Measurements from ENCODE around the gene UMODL1.

Gene UMODL1

DNA sequence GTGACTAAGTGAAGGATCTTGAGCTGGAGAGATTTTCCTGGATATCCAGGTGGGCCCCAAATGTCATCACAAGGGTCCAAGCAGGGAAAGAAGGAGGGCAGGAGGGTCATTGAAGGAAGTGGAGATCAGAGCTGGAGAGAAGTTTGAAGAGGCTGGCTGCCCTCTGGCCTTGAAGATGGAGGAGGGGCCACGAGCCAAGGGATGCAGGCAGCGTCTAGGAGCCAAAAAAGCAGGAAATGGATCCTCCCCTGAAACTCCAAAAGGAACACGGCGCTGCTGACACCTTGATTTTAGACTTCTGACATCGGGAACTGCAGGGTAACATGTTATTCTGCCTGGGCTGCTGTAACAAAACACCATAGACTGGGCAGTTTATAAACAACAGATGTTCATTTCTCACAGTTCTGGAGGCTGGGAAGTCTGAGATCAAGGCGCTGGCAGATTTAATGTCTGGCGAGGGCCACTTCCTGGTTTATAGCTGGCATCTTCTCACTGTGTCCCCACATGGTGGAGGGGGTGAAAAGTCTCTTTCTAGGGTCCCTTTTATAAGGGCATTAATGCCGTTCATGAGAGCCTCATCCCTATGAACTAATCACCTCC lies 32.2 kb upstream of the UMODL1 start:
- no peak for DNase-seq (ENCODE audit: low read depth)

DNA sequence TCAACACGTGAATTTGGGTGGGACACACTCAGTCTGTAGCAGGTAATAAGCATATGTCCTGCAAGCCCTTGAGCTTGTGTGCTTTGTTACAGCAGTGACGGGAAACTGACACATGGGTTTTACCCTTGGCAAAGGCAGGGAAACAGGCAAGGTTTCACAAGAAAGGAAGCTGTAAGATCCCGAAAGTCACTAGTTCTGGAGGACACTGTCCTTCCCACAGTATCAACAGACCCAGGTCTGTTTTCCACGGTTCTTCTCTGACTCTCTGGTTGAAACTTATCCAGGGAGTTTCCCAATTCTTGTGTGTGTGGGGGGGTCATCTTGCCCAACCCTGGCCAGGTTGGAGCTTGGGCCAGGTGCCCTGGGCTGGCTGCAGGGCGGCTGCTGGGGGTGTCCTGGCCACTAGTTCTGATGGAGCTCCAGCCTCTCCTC lies 31.6 kb upstream of the UMODL1 start:
- DNase-seq (ENCODE audit: low read depth), result no peak

DNA sequence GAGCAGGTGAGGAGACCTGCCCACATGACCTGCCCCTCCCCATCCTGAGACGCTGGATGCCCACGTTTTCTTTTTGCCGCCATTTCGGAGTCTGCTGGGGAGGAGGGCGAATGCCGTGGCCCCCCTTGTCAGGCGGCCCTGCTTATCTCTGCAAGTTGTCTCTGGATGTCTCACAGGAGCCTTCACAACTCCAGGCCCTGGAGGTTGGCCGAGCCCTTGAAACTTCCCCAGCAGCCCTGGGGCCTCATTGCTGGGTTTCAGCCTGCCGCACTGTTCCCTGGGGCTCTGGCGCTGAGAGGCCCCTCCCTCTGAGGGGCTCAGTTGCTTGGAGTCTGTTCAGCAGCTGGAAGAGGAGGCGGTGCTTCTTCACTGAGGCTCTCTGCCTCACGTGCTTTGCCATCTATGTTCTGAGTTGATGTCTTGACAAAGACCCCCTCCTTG lies 31.2 kb upstream of the UMODL1 start:
- DNase-seq (ENCODE audit: low read depth), result no peak

DNA sequence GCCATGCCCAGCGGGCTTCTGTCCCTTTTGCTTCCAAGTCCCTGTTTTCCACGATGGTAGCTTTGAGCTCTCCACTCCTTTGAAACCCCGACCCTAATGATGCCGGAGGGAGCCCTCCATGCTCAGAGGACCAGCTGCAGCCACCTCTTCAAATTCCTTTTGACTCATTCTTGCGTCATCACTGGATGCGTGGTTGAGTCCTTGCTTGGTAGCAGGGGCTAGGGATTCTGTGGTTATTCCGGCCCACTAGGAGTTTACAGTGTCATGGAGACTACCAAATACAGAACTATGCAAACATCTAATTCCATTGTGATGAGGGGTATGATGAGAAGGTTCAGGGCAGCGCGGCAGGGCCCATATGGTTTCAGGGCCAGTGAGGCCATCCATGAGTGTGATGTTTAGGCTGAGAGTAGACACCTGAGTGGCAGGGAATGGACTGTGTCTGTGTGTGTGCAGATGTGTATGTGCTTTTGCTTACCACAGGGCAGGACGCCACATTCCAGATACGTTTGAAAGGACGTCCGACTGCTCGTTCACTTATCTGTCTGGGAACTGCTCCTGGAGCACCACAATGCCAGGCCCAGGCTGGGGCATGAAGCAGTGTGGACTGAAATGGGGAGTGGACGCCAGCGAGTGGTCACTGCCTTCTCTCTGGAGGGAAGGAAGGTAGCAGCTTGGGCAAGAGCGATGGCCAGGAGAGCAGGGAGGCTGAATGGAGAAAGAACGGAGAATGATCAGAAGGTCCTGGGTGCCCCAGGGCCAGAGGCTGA lies 30.5 kb upstream of the UMODL1 start:
- DNase-seq (ENCODE audit: low read depth), result peak; percentile 99

DNA sequence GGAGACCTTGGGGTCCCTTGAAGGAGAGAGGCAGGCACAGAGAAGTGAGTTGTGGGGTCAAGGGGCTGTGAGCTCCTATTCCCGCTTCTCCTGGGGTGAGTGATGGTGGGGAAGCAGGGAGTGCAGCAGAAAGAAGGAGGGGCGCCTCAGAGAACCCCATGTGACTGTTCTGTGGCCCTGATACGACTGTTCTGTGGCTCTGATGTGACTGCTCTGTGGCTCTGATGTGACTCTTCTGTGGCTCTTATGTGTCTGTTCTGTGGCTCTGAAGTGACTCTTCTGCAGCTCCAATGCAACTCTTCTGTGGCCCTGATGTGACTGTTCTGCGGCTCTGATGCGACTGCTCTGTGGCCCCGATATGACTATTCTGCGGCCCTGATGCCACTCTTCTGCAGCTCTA lies 29.9 kb upstream of the UMODL1 start:
- DNase-seq (ENCODE audit: low read depth), result no peak

DNA sequence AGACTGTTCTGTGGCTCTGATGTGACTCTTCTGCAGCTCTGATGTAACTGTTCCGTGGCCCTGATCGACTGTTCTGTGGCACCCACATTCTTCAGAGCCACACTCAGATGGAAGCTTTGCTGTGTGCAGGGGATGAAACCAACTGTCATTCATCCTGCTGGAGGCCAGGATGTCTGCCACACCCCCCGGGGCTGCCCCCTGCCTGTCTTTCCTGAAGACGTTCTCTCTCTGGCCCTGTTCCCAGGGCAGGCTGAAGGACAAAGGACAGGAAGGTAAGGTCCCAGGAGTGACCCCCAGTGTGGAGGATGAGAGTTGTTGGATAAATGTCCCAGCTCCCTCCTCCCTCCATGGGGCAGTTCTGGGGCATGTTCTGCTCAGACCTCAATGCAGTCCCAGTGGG lies 29.4 kb upstream of the UMODL1 start:
- no peak for DNase-seq (ENCODE audit: low read depth)

DNA sequence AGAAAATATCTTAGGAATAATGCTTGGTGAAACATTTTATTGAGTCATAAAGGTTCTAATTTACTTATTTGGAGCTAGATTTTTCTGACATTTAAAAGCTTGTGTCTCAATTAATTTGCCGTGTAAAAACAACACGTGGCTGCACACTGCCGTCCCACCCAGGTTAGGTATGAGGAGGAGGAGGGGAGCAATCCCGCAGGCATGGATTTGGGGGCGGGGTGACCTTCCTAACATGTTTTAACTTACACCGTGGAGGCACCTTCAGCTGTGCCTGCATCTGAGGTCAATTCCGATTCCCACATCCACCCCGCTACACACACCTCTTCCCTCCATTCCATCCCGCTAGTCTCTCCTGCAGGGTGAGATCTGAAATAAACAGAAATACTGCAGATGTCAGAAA lies 28.5 kb upstream of the UMODL1 start:
- DNase-seq (ENCODE audit: low read depth), result no peak

DNA sequence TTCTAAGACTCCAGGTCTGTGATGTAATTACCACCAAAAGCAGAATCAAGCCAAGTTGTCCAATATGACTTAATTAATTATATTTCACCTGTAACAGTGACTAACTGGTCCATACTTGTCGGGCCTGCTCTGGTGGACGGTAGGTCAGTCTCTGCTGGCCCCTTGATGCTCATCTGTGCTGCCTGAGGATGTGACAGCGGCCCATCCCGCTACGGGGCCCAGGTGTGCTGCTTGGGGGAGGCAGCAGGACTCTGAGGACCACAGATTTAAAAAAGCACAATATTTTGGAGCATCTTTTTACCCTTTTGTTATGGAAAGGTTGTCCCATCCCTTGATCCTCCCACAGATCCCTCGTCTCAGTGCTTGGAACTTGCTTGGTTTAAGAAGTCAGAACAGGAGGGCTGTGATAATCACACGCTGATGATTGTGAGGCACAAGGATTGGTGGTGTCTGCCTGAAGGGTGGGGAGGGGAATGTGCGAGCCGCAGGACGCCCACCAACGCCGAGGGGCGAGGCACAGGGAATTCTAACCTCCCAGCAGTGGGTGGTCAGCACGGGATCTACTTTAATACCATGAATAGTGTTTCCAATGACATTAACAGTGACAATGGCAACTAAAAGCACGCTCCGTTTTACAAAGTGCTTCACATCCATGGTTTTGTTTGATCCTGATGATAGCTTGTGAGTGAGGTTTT lies 27.8 kb upstream of the UMODL1 start:
- no peak for DNase-seq (ENCODE audit: low read depth)

DNA sequence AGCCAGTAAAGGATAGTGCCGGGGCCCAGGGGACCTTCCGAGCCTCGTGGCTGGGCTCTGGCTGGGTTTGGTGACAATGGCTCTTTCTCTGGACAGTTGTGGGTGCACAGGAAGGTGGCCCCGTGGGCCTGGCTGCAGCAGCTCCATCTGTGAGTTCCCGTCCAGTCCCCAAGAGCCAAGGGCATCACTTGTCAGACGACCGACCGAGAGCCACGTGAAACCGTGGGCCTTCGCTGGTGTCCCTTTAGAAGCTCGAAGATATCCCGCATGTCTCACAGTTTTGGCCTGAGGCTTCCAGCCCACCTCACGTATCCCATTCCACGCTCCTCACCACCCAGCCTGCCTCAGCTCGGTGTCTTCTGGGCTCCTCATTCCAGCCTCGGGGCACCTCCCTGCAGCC lies 27.2 kb upstream of the UMODL1 start:
- no peak for DNase-seq (ENCODE audit: low read depth)

DNA sequence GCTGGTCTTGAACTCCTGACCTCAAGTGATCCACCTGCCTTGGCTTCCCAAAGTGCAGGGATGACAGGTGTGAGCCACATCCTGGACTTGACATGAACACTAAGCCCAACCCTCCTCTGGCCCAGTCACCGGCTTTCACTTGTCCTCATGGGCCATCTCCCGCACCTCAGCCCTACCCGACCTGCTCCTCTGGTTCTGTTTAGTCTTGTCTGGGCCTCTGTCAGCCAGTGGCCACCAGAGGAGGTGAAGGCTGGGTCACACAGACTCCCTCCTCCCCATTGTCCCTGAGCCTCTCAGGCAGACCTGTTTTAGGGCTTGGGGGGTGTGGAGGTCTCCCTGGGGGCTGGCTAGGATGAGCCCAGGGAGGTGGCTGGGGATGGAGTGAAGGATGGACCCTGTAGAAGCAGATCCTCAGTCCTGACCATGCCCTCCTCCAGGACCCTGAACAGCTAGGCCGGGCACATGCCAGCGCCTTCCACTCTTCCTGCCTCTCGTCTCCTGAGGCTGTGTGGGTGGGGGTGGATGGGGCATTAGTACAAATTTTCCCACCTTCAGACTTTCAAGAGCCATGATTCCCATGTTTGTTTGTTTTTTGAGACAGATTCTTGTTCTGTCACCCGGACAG lies 26.1 kb upstream of the UMODL1 start:
- no peak for DNase-seq (ENCODE audit: low read depth)

DNA sequence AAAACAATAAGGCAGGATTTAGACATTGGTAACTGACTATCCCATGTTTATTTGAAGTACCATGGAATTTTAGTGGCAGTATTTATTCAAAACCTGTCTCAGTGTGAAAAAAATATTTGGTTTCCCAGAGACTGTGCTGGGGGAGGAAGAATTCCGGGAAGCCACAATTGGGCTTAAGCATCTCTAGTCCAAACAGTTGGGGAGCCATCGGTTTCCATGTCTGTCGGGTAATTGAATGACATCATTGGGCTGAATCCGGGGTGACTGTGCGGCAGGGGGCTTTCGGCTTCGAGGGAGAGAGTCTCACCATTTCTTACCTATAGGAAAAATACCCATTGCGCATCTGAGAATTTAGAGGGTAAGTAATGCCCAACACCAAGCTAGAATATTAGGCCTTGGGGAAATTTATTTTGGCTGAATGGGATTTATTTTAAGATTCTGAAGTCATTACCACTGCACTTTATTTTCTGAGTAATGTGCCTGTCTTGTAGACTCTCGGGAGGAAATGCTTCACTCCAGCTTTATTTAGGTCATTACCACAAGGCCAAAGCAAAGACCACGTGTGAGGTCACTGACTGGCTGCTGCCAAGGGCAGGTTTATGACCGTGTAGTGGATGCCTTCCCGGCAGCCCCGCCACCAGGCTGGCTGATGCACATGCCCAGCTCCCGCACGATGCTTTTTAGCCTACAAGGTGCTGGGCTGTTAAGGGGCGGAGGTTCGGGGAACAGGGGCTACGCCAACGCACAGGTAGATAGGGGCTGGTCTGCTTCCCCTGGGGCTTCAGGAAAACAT lies 23.1 kb upstream of the UMODL1 start:
- DNase-seq (ENCODE audit: low read depth), result peak; percentile 78

DNA sequence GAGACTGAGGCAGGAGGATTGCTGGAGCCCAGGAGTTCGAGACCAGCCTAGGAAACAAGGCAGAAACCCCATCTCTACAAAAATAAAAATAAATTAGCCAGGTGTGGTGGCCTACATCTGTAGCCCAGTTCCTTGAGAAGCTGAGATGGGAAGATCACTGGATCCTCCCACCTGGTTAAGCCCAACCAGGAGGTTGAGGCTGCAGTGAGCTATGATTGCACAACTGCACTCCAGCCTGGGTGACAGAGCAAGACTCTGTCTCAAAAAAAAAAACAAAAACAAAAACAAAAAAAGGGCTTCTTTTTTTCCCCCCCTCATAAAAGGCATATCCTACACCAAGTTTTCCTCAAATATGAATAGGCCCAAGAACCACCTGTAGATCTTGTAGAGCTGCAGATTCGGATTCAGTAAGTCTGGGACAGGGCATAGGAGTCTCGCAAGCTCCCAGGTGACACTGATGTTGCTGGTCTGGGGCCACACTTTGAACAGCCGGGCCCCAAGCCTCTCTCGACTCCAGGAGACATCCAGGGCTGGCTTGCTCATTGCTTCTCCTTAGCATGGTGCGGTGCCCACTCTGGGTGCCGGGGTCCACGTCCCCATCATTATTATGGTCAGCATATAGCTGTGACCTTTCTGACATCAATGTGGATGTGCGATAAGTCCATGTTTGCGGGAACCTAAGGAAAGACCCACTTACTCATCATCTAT lies 22.1 kb upstream of the UMODL1 start:
- no peak for DNase-seq (ENCODE audit: low read depth)

DNA sequence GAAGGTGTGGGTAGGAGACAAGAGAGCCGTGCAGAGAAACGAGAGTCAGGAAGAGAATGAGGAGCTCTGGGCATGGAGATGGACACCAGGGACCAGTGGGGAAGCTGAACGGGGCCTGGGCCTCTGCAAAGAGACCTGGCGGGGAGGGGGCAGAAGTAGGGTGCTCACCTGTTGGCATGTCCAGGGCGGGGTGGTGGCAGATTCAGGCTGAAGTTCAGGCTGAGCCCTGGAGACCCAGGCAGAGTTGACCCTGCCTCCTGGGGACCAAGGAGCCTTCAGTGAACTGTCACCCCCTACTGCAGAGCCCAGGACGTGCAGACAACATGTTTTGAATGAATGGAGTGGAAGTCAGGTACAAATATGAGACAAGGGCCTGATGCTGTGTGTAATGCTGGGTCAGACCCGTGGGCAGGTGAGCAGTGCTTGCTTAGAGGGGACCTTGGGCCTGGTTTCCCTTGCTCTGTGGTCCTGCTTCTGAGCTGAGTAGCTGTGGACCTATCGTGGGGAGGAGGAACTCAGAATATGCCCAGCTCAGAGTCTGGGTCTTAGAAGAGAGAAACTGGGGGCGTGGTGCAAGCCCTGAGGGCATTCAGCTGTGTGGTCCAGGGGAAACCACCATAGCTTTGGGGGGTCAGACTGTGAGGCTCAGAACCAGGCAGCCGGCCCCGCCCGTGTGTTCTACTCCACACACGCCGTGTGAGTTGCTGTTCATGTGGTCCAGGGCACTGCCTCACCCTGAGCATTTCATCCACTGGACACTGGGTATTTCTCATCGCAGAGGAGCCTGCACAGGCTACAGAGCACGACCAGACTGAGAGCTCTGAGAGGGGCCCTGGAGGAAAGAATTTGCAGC lies 21.3 kb upstream of the UMODL1 start:
- DNase-seq (ENCODE audit: low read depth), result no peak

DNA sequence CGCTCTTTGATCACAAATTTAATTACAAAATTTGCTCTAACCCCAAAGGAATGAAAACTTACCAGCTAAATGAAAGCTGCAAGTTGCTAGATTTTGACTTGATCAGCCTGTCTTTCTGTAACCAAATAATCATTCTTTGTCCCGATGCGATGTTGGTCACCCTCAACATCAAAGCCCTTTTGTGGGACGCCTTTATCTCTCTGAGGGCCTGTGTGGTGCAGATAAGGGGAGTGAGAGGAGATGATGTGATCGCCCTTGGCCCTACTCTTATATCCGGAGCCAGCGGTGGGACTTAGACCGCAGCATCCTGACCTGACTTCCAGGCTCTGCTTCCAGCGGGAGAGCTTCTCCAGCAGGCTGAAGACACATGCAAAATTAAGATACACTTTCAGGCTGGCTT lies 19.3 kb upstream of the UMODL1 start:
- no peak for DNase-seq (ENCODE audit: low read depth)

DNA sequence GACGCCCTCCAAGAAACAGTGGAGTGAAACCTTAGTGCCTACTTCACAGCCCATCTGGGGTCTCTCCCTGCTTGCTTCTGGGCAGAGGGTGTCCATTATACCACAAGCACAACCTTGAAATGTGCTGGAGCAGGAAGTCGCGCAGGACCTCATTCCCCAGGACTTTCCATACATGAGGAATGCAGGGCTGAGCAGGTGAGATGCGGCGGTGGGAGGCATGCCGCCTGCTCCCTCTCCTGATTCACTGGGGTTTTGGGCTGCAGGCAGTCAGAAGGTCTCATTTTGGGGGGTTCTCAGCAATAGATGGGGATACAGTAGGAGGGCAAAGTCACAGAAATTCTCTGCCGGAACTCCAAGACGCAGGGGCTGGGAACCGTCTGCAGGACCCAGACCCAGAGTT lies 15.7 kb upstream of the UMODL1 start:
- DNase-seq (ENCODE audit: low read depth), result no peak

DNA sequence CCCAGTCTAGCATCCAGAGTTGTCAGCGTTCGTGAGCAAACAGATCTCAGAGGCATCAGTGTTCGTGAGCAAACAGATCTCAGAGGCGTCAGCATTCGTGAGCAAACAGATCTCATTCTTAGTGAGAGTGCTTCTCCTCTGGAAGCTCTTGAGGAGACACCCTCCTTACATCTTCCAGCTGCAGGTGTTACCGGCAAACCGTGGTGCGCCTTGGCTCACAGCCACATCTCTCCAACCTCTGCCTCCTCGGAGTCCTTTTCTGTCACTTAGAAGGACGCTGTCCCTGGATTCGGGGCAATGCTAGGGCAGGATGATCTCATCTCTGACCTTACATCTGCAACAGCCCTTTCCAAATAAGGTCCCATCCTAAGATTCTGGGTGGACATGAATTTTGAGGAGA lies 14.6 kb upstream of the UMODL1 start:
- DNase-seq (ENCODE audit: low read depth), result no peak

DNA sequence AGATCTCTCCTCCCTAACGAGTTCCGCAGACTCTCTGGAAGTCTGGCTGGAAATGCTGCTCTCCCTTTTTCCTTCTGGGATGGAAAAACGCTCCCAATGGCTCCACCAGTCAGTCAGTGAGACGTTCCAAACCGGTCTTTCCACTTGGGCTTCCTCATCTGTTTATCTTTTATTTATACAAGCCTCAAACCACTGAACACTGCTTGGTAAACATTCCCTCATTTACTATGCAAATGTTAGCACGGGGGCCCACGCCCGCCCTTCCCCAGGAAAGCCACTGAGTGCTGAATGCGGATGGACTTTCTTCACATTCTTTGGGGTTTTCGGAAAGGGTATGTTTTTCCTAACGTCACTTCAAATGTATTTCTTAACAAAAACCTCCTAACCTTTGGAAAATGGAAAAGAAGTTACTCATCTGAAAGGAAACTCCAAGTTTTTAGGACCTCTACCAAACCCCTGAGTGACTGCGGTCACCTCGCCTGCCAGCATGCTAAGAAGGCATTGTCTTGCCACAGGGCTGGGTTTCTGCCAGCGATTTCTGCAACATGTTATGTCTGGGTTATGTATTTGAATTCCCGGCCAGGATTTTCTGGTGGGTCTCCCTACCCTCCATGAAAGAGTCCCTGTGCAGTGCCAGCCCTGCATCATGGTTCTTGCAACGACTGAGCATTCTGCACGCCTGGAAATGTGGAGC lies 14.0 kb upstream of the UMODL1 start:
- no peak for DNase-seq (ENCODE audit: low read depth)

DNA sequence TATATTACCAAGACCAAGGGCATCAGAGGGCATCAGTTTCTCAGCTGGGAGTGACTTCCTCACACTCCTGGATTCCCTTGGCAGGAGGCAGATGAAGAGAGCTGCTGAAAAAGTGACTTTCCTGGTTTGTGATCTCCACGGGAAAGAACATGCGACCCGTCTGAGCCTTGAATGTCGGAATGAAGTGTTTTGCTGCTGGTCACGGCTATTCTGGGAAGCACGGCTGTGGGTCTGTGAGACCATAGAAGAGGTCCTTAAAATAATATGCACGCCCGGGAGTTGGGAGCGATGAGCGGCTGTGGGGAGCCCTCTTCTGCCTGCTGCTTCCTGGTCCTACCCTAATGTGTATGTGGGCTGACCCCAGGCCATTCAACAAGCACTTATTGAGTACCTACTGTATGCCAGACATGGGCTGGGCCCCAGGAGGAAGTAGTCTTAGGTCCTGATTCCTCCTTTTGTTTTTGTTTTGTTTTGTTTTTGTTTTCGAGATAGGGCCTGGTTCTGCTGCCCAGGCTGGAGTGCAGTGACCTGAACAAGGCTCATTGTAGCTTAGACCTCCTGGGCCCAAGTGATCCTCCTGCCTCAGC lies 13.2 kb upstream of the UMODL1 start:
- DNase-seq (ENCODE audit: low read depth), result no peak

DNA sequence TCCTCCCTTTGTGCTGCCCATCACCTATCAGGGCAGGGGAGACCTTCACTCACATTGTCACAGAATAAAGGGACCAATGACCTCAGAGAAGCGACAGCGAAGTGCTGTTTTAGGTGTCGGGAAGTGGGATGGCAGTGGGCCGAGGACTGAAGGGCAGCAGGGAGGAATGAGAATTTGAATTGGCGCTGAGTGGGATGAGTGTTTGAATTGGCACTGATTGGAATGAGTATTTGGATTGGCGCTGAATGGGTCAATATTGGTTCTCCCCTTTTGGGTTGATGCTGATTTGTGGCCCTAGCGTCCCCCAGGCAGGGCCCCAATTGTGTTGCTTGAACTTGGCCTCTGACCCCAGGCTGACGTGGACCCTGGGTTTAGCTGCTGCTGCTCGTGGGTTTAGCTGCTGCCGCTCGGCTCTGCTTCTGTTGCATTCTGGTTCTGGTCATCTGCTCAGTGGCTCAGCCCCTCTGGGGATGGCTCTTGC lies 12.4 kb upstream of the UMODL1 start:
- no peak for DNase-seq (ENCODE audit: low read depth)
